ENCODE measurements around the gene DCST2. TPM values are rescaled to one million over a fixed set of nuclear protein-coding genes. Genes with fewer than 3 reads are reported as not detected.

Gene DCST2
- total RNA-seq, 1 experiment from 2014 or later, result 0.18 TPM

DNA sequence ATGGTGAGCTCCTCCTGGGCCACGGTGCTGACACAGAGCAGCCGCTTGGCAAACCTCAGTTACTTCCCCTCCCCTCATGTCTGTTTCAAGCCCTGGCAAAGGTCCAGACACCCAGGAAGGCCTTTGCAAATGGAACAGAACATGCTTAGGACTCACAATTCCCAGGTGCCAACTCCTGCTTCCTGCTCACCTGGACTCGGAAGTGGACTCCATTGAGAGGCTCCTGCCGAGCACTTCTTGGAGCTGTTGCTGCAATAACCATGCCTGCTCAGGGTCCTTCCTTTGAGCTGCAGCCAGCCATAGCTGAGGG, 10.7 kb downstream of the DCST2 start:
- Histone ChIP-seq H3K79me2 (ENCODE audit: low read length) (no peaks in the 10 kb centered on the region), H3F3A (ENCODE audit: low read length, unreplicated experiment) (no peaks in the 10 kb centered on the region), H3K4me3 (ENCODE audit: low read length) (no peak overlapping the region), H3K9me3 (ENCODE audit: low read length) (no peaks in the 10 kb centered on the region), H3K9me2 (replicated peaks; ENCODE audit: low read length) (no peaks in the 10 kb centered on the region), H3K27me3 (ENCODE audit: low read length) (no peaks in the 10 kb centered on the region), H4K20me1 (ENCODE audit: low read length) (no peaks in the 10 kb centered on the region), H3K27ac (ENCODE audit: low read length) (no peak overlapping the region), H3K4me1 (ENCODE audit: insufficient read depth, low read length) (peaks cover 15% of the 10 kb centered on the region), H3K36me3 (ENCODE audit: low read depth, low read length) (no peaks in the 10 kb centered on the region), H3K9ac (ENCODE audit: low read length) (no peak overlapping the region), H3K4me2 (ENCODE audit: low read length) (no peak overlapping the region), H2AFZ (ENCODE audit: low read length) (no peak overlapping the region)
- CTCF ChIA-PET, result no interaction called here
- ATAC-seq (no peak), DNase-seq (peak; percentile 29)
- no TSS peak for BruUV-seq (replicated peaks)
- no peak for TF ChIP-seq EZH2phosphoT487 (IDR thresholded peaks at IDR 0.05; ENCODE audit: borderline replicate concordance, low read length)
- TF ChIP-seq, protein P1, sequence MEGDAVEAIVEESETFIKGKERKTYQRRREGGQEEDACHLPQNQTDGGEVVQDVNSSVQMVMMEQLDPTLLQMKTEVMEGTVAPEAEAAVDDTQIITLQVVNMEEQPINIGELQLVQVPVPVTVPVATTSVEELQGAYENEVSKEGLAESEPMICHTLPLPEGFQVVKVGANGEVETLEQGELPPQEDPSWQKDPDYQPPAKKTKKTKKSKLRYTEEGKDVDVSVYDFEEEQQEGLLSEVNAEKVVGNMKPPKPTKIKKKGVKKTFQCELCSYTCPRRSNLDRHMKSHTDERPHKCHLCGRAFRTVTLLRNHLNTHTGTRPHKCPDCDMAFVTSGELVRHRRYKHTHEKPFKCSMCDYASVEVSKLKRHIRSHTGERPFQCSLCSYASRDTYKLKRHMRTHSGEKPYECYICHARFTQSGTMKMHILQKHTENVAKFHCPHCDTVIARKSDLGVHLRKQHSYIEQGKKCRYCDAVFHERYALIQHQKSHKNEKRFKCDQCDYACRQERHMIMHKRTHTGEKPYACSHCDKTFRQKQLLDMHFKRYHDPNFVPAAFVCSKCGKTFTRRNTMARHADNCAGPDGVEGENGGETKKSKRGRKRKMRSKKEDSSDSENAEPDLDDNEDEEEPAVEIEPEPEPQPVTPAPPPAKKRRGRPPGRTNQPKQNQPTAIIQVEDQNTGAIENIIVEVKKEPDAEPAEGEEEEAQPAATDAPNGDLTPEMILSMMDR (conservative IDR thresholded peaks at IDR 0.05; ENCODE audit: low read depth, low read length), result no peak
- no peak for TF ChIP-seq EZH2 (IDR thresholded peaks at IDR 0.05; ENCODE audit: low read length, unreplicated experiment)
- POLR2A ChIA-PET (ENCODE audit: unreplicated experiment), result no interaction called here
- intact Hi-C loops (cut with micrococcal nuclease), result no loop called here

DNA sequence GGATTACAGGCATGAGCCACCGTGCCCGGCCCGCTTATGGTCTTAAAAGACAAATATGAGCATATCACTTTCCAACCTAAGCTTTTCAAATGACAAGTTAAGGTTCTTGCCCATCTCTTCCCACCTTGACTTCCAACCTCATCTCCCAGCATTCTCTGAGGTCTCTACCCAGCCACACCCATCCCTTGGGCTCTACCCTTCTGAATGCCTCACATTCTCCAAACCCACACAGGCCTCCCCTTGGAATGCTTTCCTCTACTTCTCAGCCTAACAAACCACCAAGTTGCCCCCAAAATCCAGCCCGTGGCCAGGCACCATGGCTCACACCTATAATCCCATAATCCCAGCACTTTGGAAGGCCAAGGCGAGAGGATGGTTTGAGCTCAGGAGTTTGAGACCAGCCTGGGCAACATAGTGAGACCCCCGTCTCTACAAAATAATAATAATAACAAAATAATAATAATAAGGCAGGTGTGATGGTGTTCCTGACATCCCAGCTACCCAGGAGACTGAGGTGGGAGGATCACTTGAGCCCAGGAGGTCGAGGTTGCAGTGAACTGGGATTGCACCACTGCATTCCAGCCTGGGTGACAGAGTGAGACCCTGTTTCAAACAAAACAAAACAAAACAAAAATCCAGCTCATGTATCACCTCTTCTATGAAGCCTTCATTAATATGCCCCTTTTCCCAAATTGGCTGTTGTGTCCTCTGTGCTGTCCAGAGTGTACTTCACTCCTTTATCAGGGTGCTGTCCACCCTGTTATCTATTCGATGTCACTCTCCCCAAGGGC, 11.2 kb downstream of the DCST2 start:
- no peak for ATAC-seq
- no peak overlapping the region for H3K9ac ChIP-seq (ENCODE audit: low read length)
- no peak overlapping the region for H3K4me3 ChIP-seq (ENCODE audit: low read length)
- no TSS peak for BruUV-seq (replicated peaks)
- no peak overlapping the region for H2AFZ ChIP-seq (ENCODE audit: low read length)
- no peaks in the 10 kb centered on the region for H3K27me3 ChIP-seq (ENCODE audit: low read length)
- peaks cover 19% of the 10 kb centered on the region for H3K4me1 ChIP-seq (ENCODE audit: insufficient read depth, low read length)
- no peaks in the 10 kb centered on the region for H3K9me3 ChIP-seq (ENCODE audit: low read length)
- DNase-seq, result peak; percentile 35
- CTCF ChIA-PET, result interaction anchor here (0.7 kb wide), 1 partner anchor 78 kb away, joined by 8 read pairs; no protein-coding TSS in a partner anchor
- intact Hi-C loops (cut with micrococcal nuclease), result no loop called here
- H3K27ac ChIP-seq (ENCODE audit: low read length), result no peak overlapping the region
- no peaks in the 10 kb centered on the region for H3F3A ChIP-seq (ENCODE audit: low read length, unreplicated experiment)
- TF ChIP-seq, protein P1 (conservative IDR thresholded peaks at IDR 0.05; ENCODE audit: low read depth, low read length), result no peak
- TF ChIP-seq EZH2phosphoT487 (IDR thresholded peaks at IDR 0.05; ENCODE audit: borderline replicate concordance, low read length), result no peak
- no peak for TF ChIP-seq EZH2 (IDR thresholded peaks at IDR 0.05; ENCODE audit: low read length, unreplicated experiment)
- no peak overlapping the region for H3K4me2 ChIP-seq (ENCODE audit: low read length)
- POLR2A ChIA-PET (ENCODE audit: unreplicated experiment), result no interaction called here
- no peaks in the 10 kb centered on the region for H4K20me1 ChIP-seq (ENCODE audit: low read length)
- H3K36me3 ChIP-seq (ENCODE audit: low read depth, low read length), result no peaks in the 10 kb centered on the region; the same call in 1 of the 2 replicates
- no peaks in the 10 kb centered on the region for H3K79me2 ChIP-seq (ENCODE audit: low read length)
- H3K9me2 ChIP-seq (replicated peaks; ENCODE audit: low read length), result no peaks in the 10 kb centered on the region

Data from PC-3 (cell line).